ENCODE measurements around the gene ETFA. TPM values are rescaled to one million over a fixed set of nuclear protein-coding genes. Genes with fewer than 3 reads are reported as not detected.

ETFA gene
- total RNA-seq, 4 donors from 2014 or later = 179 to 261 (median 227) TPM

DNA sequence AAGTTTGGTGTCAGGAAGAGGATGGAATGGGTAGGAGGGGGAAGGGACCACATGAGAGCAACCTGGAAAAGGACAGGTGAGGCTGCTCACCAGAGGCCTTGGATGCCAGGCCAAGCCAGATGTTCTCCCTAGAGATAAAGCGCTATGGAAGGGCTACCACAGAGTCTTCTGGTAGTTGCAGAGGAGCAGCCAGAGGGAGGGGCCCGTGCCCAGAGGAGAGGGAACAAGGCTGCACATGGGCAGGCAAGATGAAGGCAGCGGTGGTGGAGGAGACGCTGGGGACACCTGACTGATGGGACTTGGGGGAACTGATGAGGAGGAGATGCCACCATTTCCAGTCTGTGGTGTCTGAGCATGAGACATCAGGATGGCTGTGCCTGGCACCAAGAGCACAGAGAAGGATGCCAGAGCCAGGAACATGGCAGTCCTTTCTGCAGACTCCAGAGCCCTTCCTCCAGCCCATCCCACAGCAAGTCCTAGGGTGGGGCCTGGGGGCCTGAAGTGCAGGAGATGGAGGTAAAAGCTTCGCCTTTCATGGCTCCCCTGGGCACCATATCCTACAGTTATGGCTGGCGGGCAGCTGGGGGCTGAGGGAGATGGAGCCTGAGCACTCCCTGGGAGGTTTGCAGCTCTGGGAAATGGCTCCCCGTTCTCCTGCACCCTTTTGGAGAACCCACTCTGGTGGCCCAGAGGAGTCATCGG is 103.0 kb downstream of the ETFA start:
- no peak for ATAC-seq
- no peak for DNase-seq
- in situ Hi-C loops (cut with MboI; ENCODE audit: low sequenced_read_pairs in 4 of 4) = no loop called here
- Histone ChIP-seq H3K27ac (no peak overlapping the region), H3K27me3 (no peaks in the 10 kb centered on the region), H3K4me1 (peaks cover 0 to 5% of the 10 kb centered on the region in 2 donors), H3K9me3 (no peaks in the 10 kb centered on the region), H3K4me3 (no peak overlapping the region), H3K36me3 (peaks cover 0 to 16% of the 10 kb centered on the region in 2 donors)
- intact Hi-C loops (cut with DNase I; ENCODE audit: low total_unique reads) = no loop called here
- TF ChIP-seq POLR2A (IDR thresholded peaks at IDR 0.05) = no peak
- TF ChIP-seq, protein P1, sequence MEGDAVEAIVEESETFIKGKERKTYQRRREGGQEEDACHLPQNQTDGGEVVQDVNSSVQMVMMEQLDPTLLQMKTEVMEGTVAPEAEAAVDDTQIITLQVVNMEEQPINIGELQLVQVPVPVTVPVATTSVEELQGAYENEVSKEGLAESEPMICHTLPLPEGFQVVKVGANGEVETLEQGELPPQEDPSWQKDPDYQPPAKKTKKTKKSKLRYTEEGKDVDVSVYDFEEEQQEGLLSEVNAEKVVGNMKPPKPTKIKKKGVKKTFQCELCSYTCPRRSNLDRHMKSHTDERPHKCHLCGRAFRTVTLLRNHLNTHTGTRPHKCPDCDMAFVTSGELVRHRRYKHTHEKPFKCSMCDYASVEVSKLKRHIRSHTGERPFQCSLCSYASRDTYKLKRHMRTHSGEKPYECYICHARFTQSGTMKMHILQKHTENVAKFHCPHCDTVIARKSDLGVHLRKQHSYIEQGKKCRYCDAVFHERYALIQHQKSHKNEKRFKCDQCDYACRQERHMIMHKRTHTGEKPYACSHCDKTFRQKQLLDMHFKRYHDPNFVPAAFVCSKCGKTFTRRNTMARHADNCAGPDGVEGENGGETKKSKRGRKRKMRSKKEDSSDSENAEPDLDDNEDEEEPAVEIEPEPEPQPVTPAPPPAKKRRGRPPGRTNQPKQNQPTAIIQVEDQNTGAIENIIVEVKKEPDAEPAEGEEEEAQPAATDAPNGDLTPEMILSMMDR (IDR thresholded peaks at IDR 0.05 in 4 of 5, conservative IDR thresholded peaks at IDR 0.05 in 1 of 5) = no peak

DNA sequence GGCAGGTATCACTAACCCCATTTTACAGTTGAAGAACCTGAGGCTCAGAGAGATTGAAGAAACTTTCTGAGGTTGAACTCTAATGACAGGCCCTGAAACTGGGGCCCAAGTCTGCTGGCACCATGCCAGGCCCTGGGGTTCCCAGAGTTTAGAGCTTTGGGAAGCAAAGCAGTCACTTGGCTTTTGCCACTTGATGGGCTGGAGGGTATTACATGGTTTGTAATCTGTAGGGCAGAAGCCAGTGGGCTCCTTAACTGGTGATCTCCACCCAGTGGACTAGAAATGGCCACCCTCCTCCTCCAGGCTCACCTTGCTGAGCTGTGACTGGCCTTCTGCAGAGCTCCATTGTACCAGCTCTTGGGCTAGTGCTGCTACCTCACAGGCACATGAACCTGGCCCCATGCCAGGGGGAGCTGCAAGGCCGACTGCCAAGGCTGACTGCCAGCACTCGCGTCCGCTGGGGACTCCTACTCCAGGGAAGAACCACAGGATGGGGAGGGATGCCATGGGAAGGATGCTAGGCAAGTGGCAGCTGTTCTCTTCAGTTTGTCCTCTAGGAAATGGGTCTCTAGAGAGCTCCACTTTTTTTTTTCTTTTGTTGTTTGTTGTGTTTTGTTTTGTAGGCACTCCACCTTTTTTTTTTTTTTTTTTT is 104.8 kb downstream of the ETFA start:
- peaks cover 0 to 8% of the 10 kb centered on the region in 2 donors for H3K36me3 ChIP-seq
- H3K9me3 ChIP-seq = no peaks in the 10 kb centered on the region
- peak; percentile 67 to 88 for DNase-seq
- no peak overlapping the region for H3K4me3 ChIP-seq
- peaks cover 0 to 5% of the 10 kb centered on the region in 2 donors for H3K4me1 ChIP-seq
- in situ Hi-C loops (cut with MboI; ENCODE audit: low sequenced_read_pairs in 4 of 4) = no loop called here
- intact Hi-C loops (cut with DNase I; ENCODE audit: low total_unique reads) = no loop called here
- peak overlapping the region; percentile 44 to 64 (median 58) for H3K27ac ChIP-seq
- H3K27me3 ChIP-seq = no peaks in the 10 kb centered on the region
- ATAC-seq = peak; percentile 67 to 73
- TF ChIP-seq, protein P1 (IDR thresholded peaks at IDR 0.05 in 4 of 5, conservative IDR thresholded peaks at IDR 0.05 in 1 of 5) = no peak
- TF ChIP-seq POLR2A (IDR thresholded peaks at IDR 0.05) = no peak

DNA sequence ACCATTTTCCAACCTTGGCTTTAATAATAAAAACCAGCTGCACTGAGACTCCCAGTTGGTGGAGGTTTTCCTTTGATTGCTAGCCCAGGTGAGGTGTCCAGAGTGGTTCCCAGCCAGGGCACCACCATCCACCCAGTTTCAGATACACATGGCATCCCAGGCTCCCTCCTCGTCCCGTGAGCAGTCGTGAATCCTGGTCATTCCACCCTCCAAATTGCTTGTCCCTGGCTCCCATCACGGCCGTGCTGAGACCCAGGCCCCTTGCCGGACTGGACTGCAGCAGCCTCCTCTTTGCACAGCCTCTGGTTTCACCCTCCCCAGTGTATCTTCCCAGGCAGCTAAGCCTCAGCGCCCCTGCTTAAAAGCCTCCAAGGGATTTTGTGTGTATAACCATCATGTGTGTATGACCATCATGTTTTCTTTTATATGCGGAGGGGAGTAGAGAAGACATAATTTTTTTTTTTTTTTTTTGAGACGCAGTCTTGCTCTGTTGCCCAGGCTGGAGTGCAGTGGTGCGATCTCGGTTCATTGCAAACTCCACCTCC is 106.3 kb downstream of the ETFA start:
- in situ Hi-C loops (cut with MboI; ENCODE audit: low sequenced_read_pairs in 4 of 4) (no loop called here), intact Hi-C loops (cut with DNase I; ENCODE audit: low total_unique reads) (no loop called here)
- no peak for TF ChIP-seq POLR2A (IDR thresholded peaks at IDR 0.05)
- TF ChIP-seq, protein P1 (IDR thresholded peaks at IDR 0.05 in 4 of 5, conservative IDR thresholded peaks at IDR 0.05 in 1 of 5) = no peak
- Histone ChIP-seq H3K4me1 (peaks cover 0 to 13% of the 10 kb centered on the region in 2 donors), H3K9me3 (no peaks in the 10 kb centered on the region), H3K36me3 (no peaks in the 10 kb centered on the region), H3K27ac (no peak overlapping the region), H3K27me3 (no peaks in the 10 kb centered on the region), H3K4me3 (no peak overlapping the region)
- no peak for ATAC-seq
- DNase-seq = no peak

DNA sequence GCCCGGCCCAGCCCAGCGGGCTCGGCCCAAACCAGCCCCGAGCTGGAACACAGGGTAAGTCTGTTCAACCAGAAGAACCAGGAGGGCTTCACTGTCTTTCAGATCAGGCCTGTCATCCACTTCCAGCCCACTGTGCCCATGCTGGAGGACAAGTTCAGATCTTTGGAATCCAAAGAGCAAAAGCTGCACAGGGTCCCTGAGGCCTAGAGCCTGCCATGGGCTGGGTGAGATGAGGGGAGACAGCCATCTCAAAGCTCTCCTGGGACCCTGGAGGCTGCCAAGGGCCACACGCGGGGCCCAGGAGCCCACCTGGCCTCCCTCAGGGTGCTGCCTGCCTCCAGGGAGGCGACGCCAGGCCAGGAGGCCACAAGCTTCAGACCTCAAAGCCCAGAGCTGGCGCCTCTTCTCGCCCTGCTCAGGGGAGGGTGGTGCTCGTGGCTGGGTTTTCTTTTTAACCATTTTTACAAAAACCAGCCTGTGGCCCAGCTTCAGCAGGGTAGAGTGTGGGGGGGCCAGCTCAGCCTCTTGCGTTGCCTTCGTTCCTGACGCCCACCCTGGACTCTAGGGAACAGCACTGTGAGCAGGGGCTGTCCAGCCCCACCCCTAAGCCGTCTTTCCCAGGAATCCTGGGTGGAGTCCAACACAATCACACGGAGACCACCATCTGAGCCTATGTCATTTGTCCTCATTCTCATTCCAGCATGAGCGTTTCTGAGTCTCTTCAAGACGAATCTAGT is 107.0 kb downstream of the ETFA start:
- Histone ChIP-seq H3K27ac (no peak overlapping the region), H3K36me3 (no peaks in the 10 kb centered on the region), H3K9me3 (no peaks in the 10 kb centered on the region), H3K4me3 (no peak overlapping the region), H3K4me1 (peaks cover 3 to 19% of the 10 kb centered on the region in 2 donors), H3K27me3 (no peaks in the 10 kb centered on the region)
- ATAC-seq = no peak
- intact Hi-C loops (cut with DNase I; ENCODE audit: low total_unique reads) (no loop called here), in situ Hi-C loops (cut with MboI; ENCODE audit: low sequenced_read_pairs in 4 of 4) (no loop called here)
- TF ChIP-seq, protein P1 (IDR thresholded peaks at IDR 0.05 in 4 of 5, conservative IDR thresholded peaks at IDR 0.05 in 1 of 5) = no peak
- no peak for TF ChIP-seq POLR2A (IDR thresholded peaks at IDR 0.05)
- no peak for DNase-seq

All from gastrocnemius medialis (tissue), 4 donors.